Activated naive CD8-positive, alpha-beta T cell treated with anti-CD3 and anti-CD28 coated beads, Interleukin-2, amount 10 ng/mL, durations not matched to agents 7 days and 5 days (primary cell): ENCODE measurements around the gene KCNA5. TPM values are rescaled to one million over a fixed set of nuclear protein-coding genes. Genes with fewer than 3 reads are reported as not detected.

Experiments used
- ATAC-seq: fragments of 150-1000 bp; cut with Tn5 transposase; one replicate; pipeline ENCODE4 v1.10.0; 2021; ENCODE audit warnings: low read depth, moderate library complexity
- POLR2A ChIA-PET: fragments of 350-600 bp; sonication (Branson Sonifier 250); formaldehyde crosslinking; loops from one replicate; lab custom pipeline; 2021; ENCODE audit warnings: antibody characterized with exemption; lab: Charles Lee
- DNase-seq: peaks from one replicate; pipeline ENCODE4 v3.0.0; 2021
- H3K27ac Mint-ChIP-seq: one replicate; pipeline ENCODE4 v1.8.0; 2022; ENCODE audit warnings: mild to moderate bottlenecking, mixed read lengths
- H3K27me3 Mint-ChIP-seq: one replicate; pipeline ENCODE4 v1.8.0; 2022; ENCODE audit warnings: mild to moderate bottlenecking, moderate library complexity, mixed read lengths
- H3K36me3 Mint-ChIP-seq: one replicate; pipeline ENCODE4 v1.8.0; 2021; ENCODE audit warnings: mild to moderate bottlenecking, mixed read lengths
- H3K4me1 Mint-ChIP-seq: one replicate; pipeline ENCODE4 v1.8.0; 2021; ENCODE audit warnings: mixed read lengths
- H3K4me3 Mint-ChIP-seq: one replicate; pipeline ENCODE4 v1.8.0; 2022; ENCODE audit warnings: mild to moderate bottlenecking, moderate library complexity, mixed read lengths
- H3K9me3 Mint-ChIP-seq: one replicate; pipeline ENCODE4 v1.8.0; 2021; ENCODE audit warnings: mixed read lengths
- total RNA-seq, 2 experiments: library from RNA; stranded (reverse); gene quantifications; one replicate each; pipeline ENCODE4 v1.2.3, GENCODE V29; 2021

KCNA5 gene
- total RNA-seq, 2 experiments from 2014 or later: not detected

DNA sequence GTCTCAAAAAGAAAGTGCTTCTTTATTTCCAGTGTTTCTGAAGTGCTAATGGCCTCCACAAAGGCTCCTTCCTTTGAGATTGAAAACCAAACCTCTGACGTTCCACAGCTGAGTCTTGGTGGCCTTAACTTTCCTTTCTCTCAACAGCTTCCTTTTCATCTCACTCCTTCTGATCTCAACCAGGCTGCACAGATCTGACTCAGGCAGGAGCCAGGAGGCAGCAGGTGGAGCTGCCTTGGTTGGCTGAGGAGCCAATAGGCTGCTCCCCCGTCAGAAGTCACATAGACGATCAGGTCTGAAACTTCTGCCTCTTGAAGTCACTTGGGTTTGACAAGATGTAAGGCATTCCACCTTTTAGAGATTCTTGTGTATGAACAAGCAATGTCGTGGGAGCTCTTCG lies 9.1 kb upstream of the KCNA5 start:
- no peak for ATAC-seq

DNA sequence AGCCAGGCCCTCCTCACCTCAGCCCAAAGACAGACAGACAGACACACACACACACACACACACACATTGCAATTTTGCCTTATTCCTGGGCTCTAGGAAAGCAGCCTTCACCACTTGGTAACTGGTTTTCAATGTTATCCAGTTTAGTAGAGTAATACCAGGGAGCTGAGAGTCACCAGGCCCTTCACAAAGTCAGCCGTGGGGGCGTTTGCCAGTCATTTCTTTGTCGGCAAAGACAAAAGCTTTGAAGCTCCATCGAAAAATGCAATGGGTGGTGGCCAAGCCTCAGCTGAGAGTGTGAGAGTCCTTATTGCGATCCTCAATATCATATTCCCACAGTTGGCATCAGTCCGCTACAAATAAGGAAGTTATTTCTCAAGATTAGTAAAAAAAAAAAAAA lies 8.1 kb upstream of the KCNA5 start:
- no peaks in the 10 kb centered on the region for H3K36me3 Mint-ChIP-seq
- DNase-seq (no peak), ATAC-seq (no peak)
- no peak overlapping the region for H3K27ac Mint-ChIP-seq
- POLR2A ChIA-PET: no interaction called here
- H3K27me3 Mint-ChIP-seq: peaks cover 23% of the 10 kb centered on the region
- peaks cover 3% of the 10 kb centered on the region for H3K4me1 Mint-ChIP-seq
- no peak overlapping the region for H3K4me3 Mint-ChIP-seq
- H3K9me3 Mint-ChIP-seq: no peaks in the 10 kb centered on the region

More for the DNA sequence above, 9.1 kb upstream of the KCNA5 start:
- DNase-seq: no peak
- Mint-ChIP-seq H3K4me1 (peaks cover 3% of the 10 kb centered on the region), H3K4me3 (no peak overlapping the region), H3K9me3 (no peaks in the 10 kb centered on the region), H3K27ac (no peak overlapping the region), H3K27me3 (peaks cover 13% of the 10 kb centered on the region), H3K36me3 (no peaks in the 10 kb centered on the region)
- POLR2A ChIA-PET: no interaction called here

DNA sequence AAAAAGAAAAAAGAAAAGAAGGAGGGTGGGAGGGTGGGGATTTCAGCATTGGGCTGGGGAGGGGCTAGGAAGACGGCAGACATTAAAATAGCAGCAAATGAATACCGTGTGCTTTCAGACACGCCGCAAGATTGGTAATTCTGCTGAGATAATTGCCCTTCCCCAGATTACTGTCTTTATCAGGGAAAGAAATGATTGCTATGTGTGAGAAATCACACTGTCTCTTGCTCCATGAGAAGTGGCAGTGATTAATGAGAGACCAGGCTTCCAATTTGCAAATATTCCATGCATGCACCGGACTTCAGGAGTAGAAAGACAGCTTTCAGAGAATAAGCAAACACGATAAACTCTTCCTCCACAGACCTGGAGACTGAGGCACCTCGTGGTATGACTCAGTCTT lies 7.6 kb upstream of the KCNA5 start:
- Mint-ChIP-seq H3K36me3 (no peaks in the 10 kb centered on the region), H3K4me3 (no peak overlapping the region), H3K27me3 (peaks cover 23% of the 10 kb centered on the region), H3K9me3 (no peaks in the 10 kb centered on the region), H3K27ac (no peak overlapping the region), H3K4me1 (peaks cover 3% of the 10 kb centered on the region)
- POLR2A ChIA-PET: no interaction called here
- DNase-seq (no peak), ATAC-seq (no peak)

DNA sequence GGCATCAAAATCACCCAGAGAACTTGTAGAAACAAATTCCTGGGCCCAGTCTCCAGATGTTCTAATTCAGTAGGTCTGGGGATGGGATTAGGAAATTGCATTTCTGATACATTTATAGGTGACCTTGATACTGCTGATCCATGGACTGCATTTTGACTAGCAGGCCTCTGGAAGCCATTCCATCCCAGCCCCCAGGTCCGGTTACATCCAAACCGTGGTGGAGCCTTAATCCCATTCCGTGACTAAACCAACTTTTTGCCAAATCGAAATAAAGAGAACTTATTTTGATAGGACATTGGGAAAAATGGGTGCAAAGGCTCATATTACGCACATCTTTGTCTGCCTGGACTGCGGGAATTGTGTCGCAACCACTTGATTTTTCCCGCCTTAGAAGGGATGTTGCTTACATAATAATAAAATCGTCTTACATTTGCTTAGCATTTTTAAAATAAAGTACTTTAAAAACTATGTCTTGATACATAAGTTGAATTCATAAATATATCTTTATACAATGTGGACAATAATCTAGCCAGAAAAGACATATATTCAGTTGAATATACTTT lies 5.8 kb upstream of the KCNA5 start:
- no peak overlapping the region for H3K4me3 Mint-ChIP-seq
- no peak for ATAC-seq
- H3K36me3 Mint-ChIP-seq: no peaks in the 10 kb centered on the region
- no peak overlapping the region for H3K27ac Mint-ChIP-seq
- POLR2A ChIA-PET: no interaction called here
- no peaks in the 10 kb centered on the region for H3K9me3 Mint-ChIP-seq
- no peak for DNase-seq
- peaks cover 35% of the 10 kb centered on the region for H3K27me3 Mint-ChIP-seq
- peaks cover 3% of the 10 kb centered on the region for H3K4me1 Mint-ChIP-seq

- DNase-seq (no peak), ATAC-seq (no peak)
- no peak overlapping the region for H3K4me3 Mint-ChIP-seq
- POLR2A ChIA-PET: no interaction called here
- H3K4me1 Mint-ChIP-seq: peaks cover 3% of the 10 kb centered on the region
- no peaks in the 10 kb centered on the region for H3K9me3 Mint-ChIP-seq
- no peaks in the 10 kb centered on the region for H3K36me3 Mint-ChIP-seq
- peaks cover 38% of the 10 kb centered on the region for H3K27me3 Mint-ChIP-seq
- H3K27ac Mint-ChIP-seq: no peak overlapping the region
Measured at GRCh38 chr12:5038781-5039311, 4.8 kb upstream of the KCNA5 start.

GRCh38 chr12:5039815-5040214 lies 3.9 kb upstream of the KCNA5 start:
- no peak overlapping the region for H3K27ac Mint-ChIP-seq
- no peaks in the 10 kb centered on the region for H3K9me3 Mint-ChIP-seq
- ATAC-seq: no peak
- no peaks in the 10 kb centered on the region for H3K4me1 Mint-ChIP-seq
- no peaks in the 10 kb centered on the region for H3K36me3 Mint-ChIP-seq
- H3K27me3 Mint-ChIP-seq: peaks cover 38% of the 10 kb centered on the region
- POLR2A ChIA-PET: no interaction called here
- no peak overlapping the region for H3K4me3 Mint-ChIP-seq
- DNase-seq: no peak

- no peaks in the 10 kb centered on the region for H3K9me3 Mint-ChIP-seq
Measured at GRCh38 chr12:5040368-5040767, 3.3 kb upstream of the KCNA5 start.

DNA sequence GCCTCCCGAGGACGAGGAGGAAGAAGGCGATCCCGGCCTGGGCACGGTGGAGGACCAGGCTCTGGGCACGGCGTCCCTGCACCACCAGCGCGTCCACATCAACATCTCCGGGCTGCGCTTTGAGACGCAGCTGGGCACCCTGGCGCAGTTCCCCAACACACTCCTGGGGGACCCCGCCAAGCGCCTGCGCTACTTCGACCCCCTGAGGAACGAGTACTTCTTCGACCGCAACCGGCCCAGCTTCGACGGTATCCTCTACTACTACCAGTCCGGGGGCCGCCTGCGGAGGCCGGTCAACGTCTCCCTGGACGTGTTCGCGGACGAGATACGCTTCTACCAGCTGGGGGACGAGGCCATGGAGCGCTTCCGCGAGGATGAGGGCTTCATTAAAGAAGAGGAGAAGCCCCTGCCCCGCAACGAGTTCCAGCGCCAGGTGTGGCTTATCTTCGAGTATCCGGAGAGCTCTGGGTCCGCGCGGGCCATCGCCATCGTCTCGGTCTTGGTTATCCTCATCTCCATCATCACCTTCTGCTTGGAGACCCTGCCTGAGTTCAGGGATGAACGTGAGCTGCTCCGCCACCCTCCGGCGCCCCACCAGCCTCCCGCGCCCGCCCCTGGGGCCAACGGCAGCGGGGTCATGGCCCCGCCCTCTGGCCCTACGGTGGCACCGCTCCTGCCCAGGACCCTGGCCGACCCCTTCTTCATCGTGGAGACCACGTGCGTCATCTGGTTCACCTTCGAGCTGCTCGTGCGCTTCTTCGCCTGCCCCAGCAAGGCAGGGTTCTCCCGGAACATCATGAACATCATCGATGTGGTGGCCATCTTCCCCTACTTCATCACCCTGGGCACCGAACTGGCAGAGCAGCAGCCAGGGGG lies 979 bp downstream of the KCNA5 start:
- Mint-ChIP-seq H3K27ac (no peak overlapping the region), H3K36me3 (no peaks in the 10 kb centered on the region), H3K27me3 (peaks cover 38% of the 10 kb centered on the region), H3K9me3 (no peaks in the 10 kb centered on the region), H3K4me3 (no peak overlapping the region), H3K4me1 (no peaks in the 10 kb centered on the region)
- DNase-seq: no peak
- no peak for ATAC-seq
- POLR2A ChIA-PET: no interaction called here

More at GRCh38 chr12:5040368-5040767, 3.3 kb upstream of the KCNA5 start:
- Mint-ChIP-seq H3K27ac (no peak overlapping the region), H3K4me1 (no peaks in the 10 kb centered on the region), H3K27me3 (peaks cover 43% of the 10 kb centered on the region), H3K36me3 (no peaks in the 10 kb centered on the region), H3K4me3 (no peak overlapping the region)
- POLR2A ChIA-PET: no interaction called here
- DNase-seq: no peak
- no peak for ATAC-seq

GRCh38 chr12:5047094-5047493 lies 3.4 kb downstream of the KCNA5 start:
- H3K4me3 Mint-ChIP-seq: no peak overlapping the region
- no peak for DNase-seq
- no peak overlapping the region for H3K27ac Mint-ChIP-seq
- H3K27me3 Mint-ChIP-seq: peaks cover 31% of the 10 kb centered on the region
- H3K9me3 Mint-ChIP-seq: no peaks in the 10 kb centered on the region
- H3K4me1 Mint-ChIP-seq: peaks cover 7% of the 10 kb centered on the region
- POLR2A ChIA-PET: no interaction called here
- no peaks in the 10 kb centered on the region for H3K36me3 Mint-ChIP-seq
- ATAC-seq: no peak

DNA sequence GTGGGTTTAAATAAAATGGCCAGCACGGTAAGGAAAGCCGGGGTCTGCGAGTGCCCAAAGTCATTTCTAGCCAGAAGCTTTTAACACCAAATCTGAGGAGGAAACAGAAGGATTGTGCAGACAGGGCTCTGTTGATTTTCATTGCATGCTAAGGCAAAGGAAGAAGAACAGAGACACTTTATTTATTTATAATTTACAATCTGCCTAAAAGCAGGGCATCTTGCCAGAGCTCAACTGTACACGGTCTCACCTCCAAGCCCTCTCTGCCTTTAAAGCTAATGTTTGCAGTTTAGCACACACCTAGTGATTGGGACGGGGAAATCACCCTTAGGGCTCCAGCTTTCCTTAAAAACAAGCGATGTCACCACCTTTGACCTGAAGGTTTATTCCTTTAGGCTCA lies 4.0 kb downstream of the KCNA5 start:
- POLR2A ChIA-PET: no interaction called here
- no peak overlapping the region for H3K27ac Mint-ChIP-seq

DNA sequence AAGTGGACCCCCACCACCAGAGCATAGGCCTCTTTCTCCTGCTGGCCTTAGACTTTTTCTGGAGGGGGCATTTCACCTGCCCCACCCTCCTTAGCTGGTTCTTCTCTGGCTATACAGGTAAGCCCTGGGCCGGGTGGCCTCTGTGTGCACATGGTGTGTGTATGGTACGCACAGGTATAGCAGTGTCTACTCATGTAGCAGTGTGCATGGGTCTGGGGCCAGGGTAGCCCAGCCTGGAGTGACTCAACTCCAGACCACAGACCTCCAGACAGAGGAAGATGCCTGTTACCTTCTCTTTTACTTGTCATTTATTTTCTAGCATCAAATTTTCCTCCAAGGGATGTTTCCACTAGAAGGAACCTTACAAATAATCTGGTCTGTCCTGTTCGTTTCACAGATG lies 6.9 kb downstream of the KCNA5 start:
- ATAC-seq: no peak
- no peaks in the 10 kb centered on the region for H3K36me3 Mint-ChIP-seq
- peaks cover 21% of the 10 kb centered on the region for H3K27me3 Mint-ChIP-seq
- POLR2A ChIA-PET: no interaction called here
- no peak overlapping the region for H3K27ac Mint-ChIP-seq
- H3K4me3 Mint-ChIP-seq: no peak overlapping the region
- peaks cover 11% of the 10 kb centered on the region for H3K4me1 Mint-ChIP-seq
- no peak for DNase-seq
- H3K9me3 Mint-ChIP-seq: no peaks in the 10 kb centered on the region

More for the DNA sequence above, 4.0 kb downstream of the KCNA5 start:
- Mint-ChIP-seq H3K4me1 (peaks cover 11% of the 10 kb centered on the region), H3K4me3 (no peak overlapping the region), H3K9me3 (no peaks in the 10 kb centered on the region), H3K36me3 (no peaks in the 10 kb centered on the region), H3K27me3 (peaks cover 25% of the 10 kb centered on the region)
- no peak for ATAC-seq
- DNase-seq: no peak

- DNase-seq (no peak), ATAC-seq (no peak)
- no peak overlapping the region for H3K4me3 Mint-ChIP-seq
- peaks cover 19% of the 10 kb centered on the region for H3K27me3 Mint-ChIP-seq
- H3K4me1 Mint-ChIP-seq: peaks cover 11% of the 10 kb centered on the region
- no peaks in the 10 kb centered on the region for H3K9me3 Mint-ChIP-seq
- POLR2A ChIA-PET: no interaction called here
- H3K36me3 Mint-ChIP-seq: no peaks in the 10 kb centered on the region
- H3K27ac Mint-ChIP-seq: no peak overlapping the region
Measured at GRCh38 chr12:5051334-5051733, 7.7 kb downstream of the KCNA5 start.

- Mint-ChIP-seq H3K27ac (no peak overlapping the region), H3K4me1 (peaks cover 11% of the 10 kb centered on the region), H3K27me3 (peaks cover 17% of the 10 kb centered on the region), H3K36me3 (no peaks in the 10 kb centered on the region), H3K9me3 (no peaks in the 10 kb centered on the region), H3K4me3 (no peak overlapping the region)
- POLR2A ChIA-PET: no interaction called here
- DNase-seq: no peak
- no peak for ATAC-seq
Measured at GRCh38 chr12:5051913-5052312, 8.2 kb downstream of the KCNA5 start.

DNA sequence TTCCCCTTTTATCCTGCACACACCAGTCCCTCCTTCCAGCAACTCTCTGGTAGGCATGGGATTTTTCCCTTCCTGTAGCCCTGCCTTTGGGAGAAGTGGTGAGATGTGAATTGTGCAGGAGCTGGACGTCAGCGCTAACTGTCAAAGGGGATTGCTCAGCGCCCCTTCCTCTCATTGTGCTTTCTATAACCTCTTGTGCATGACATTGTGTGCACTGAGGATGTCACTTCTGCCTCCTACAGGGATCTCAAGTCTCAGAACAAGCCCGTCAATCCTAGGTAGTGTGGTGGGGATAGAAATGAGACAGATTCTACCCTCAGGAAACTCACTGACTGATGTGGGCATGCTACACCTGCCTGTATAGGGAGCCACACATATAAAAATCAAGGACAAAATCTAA lies 8.7 kb downstream of the KCNA5 start:
- no peaks in the 10 kb centered on the region for H3K36me3 Mint-ChIP-seq
- POLR2A ChIA-PET: no interaction called here
- H3K4me1 Mint-ChIP-seq: peaks cover 11% of the 10 kb centered on the region
- DNase-seq: no peak
- H3K4me3 Mint-ChIP-seq: no peak overlapping the region
- no peaks in the 10 kb centered on the region for H3K9me3 Mint-ChIP-seq
- peaks cover 17% of the 10 kb centered on the region for H3K27me3 Mint-ChIP-seq
- H3K27ac Mint-ChIP-seq: no peak overlapping the region
- no peak for ATAC-seq
